GM12878 (cell line): ENCODE results near the gene DYNLT5. TPM values are rescaled to one million over a fixed set of nuclear protein-coding genes. Genes with fewer than 3 reads are reported as not detected.
"Not testable (repeated sequence)": the region's sequence is repeated elsewhere in the genome, so short reads cannot be mapped to it uniquely, and the experiment has no call there.

Experiments used
- ATAC-seq: fragments of 200-7000 bp; cut with Tn5 transposase; 3 replicates; pipeline ENCODE4 v1.9.1; 2020; ENCODE audit warnings: mild to moderate bottlenecking, moderate library complexity
- BruUV-seq: library from RNA; stranded (reverse); fragments of 400-500 nt; replicated peaks from 2 replicates; lab custom pipeline; 2021; lab: Mats Ljungman, UMichigan
- CTCF ChIA-PET: fragments of 300-600 bp; sonication (Branson Sonifier 250); formaldehyde crosslinking; extraction: SDS; loops from one replicate; lab custom pipeline; 2021; ENCODE audit warnings: inconsistent platforms; lab: Yijun Ruan, JAX
- POLR2A ChIA-PET: fragments of 350-600 bp; formaldehyde crosslinking; extraction: SDS; loops from one replicate; lab custom pipeline; 2021; ENCODE audit warnings: inconsistent platforms; lab: Charles Lee
- RAD21 ChIA-PET: fragments of 300-600 bp; sonication (Branson Sonifier 250); formaldehyde crosslinking; loops from one replicate; lab custom pipeline; 2023; ENCODE audit warnings: antibody characterized with exemption; ENCODE audit not compliant: unreplicated experiment; lab: Charles Lee
- SMC1A ChIA-PET: fragments of 300-600 bp; sonication (Branson Sonifier 250); formaldehyde crosslinking; loops from one replicate; lab custom pipeline; 2023; ENCODE audit not compliant: unreplicated experiment, uncharacterized antibody; lab: Charles Lee
- DNase-seq: peaks from one replicate; pipeline ENCODE4 v3.0.0-alpha.2; 2011; ENCODE audit warnings: low read depth, low spot score
- FAIRE-seq: peaks from 3 replicates; lab custom pipeline; 2011; peaks lifted over from hg19 to GRCh38; lab: Jason Lieb, UNC
- H2AFZ ChIP-seq: 2 replicates; pipeline ENCODE4 v1.6.0; 2011; ENCODE audit warnings: low read depth, low read length, control low read depth; ENCODE audit not compliant: control insufficient read depth
- H3K27ac ChIP-seq: 2 replicates; pipeline ENCODE4 v1.5.1; 2011; ENCODE audit warnings: control low read depth; ENCODE audit not compliant: control insufficient read depth, insufficient read depth
- H3K27me3 ChIP-seq, 2 experiments: replicated peaks in 1 of 2; 2 replicates each; pipeline versions ENCODE4 v1.6.0 to v1.6.1; 2011; ENCODE audit warnings: low read length in 1 of 2; ENCODE audit not compliant: control insufficient read depth in 2 of 2, insufficient read depth in 2 of 2
- H3K36me3 ChIP-seq, 2 experiments: 2 replicates each; pipeline ENCODE4 v1.5.1; 2011; ENCODE audit warnings: low read length in 1 of 2; ENCODE audit not compliant: control insufficient read depth in 2 of 2, insufficient read depth in 2 of 2
- H3K4me1 ChIP-seq: 2 replicates; pipeline ENCODE4 v1.6.1; 2011; ENCODE audit warnings: mild to moderate bottlenecking, low read length, moderate library complexity, mixed read lengths; ENCODE audit not compliant: control insufficient read depth, insufficient read depth
- H3K4me2 ChIP-seq: 2 replicates; pipeline ENCODE4 v1.6.0; 2011; ENCODE audit warnings: control low read depth; ENCODE audit not compliant: control insufficient read depth, insufficient read depth
- H3K4me3 ChIP-seq: fragments of 200-600 bp; sonication (generic); 2 replicates; pipeline ENCODE4 v1.5.1; 2016
- H3K79me2 ChIP-seq: 2 replicates; pipeline ENCODE4 v1.6.0; 2011; ENCODE audit warnings: low read length; ENCODE audit not compliant: control insufficient read depth, insufficient read depth
- H3K9ac ChIP-seq: 2 replicates; pipeline ENCODE4 v1.8.0; 2011; ENCODE audit warnings: low read length, control low read depth, mixed read lengths; ENCODE audit not compliant: control insufficient read depth, insufficient read depth
- H3K9me3 ChIP-seq: replicated peaks from 3 replicates; pipeline ENCODE4 v1.5.1; 2011; ENCODE audit warnings: mild to moderate bottlenecking, low read length; ENCODE audit not compliant: control insufficient read depth, insufficient read depth
- H4K20me1 ChIP-seq: 2 replicates; pipeline ENCODE4 v1.6.0; 2011; ENCODE audit not compliant: control insufficient read depth, insufficient read depth
- CBX5 ChIP-seq: sonication (generic); IDR thresholded peaks from 2 replicates; pipeline ENCODE4 v1.6.1; 2016; ENCODE audit warnings: low read depth, moderate library complexity, mild to moderate bottlenecking, inconsistent platforms
- CTCF ChIP-seq, 3 experiments: IDR thresholded peaks in 2 of 3; conservative IDR thresholded peaks in 1 of 3; 2 replicates each; pipeline ENCODE4 v1.5.1; 2011; ENCODE audit warnings: low read depth in 3 of 3, low read length in 3 of 3, mild to moderate bottlenecking in 3 of 3, control low read depth in 2 of 3, moderate library complexity in 2 of 3, inconsistent platforms in 1 of 3, mixed read lengths in 1 of 3; ENCODE audit not compliant: control insufficient read depth in 2 of 3, insufficient read depth in 1 of 3; ENCODE audit errors: extremely low read depth in 1 of 3
- WGBS: methylation state at CpG from one replicate; pipeline ENCODE4 v1.1.6; 2016; ENCODE audit warnings: low lambda C conversion rate; ENCODE audit not compliant: insufficient replicate concordance, insufficient coverage; ENCODE audit errors: missing lambda C conversion rate; 5-methylcytosine and 5-hydroxymethylcytosine counted together
- in situ Hi-C: fragments of 300-500 bp; cut with MboI; formaldehyde crosslinking; loops from 9 replicates; pipeline ENCODE4 v1.14.3; 2018; ENCODE audit warnings: mixed read lengths
- intact Hi-C: fragments of 100-400 bp; cut with micrococcal nuclease; formaldehyde crosslinking; loops from one replicate; pipeline ENCODE4 v1.14.2; 2022; ENCODE audit not compliant: unreplicated experiment
- polyA plus RNA-seq, 11 experiments: library from polyadenylated mRNA; depleted of rRNA in 4 of 11; unstranded in 6 of 11; stranded (reverse) in 5 of 11; fragments of >200 nt; fragmentation: Nextera tagmentation in 4 of 11; fragmentation: Illumina TruSeq in 1 of 11; extraction: Ambion mirVana in 4 of 11; extraction: Trizol in 1 of 11; gene quantifications; 1 replicate in 1 of 11; 2 replicates in 10 of 11; pipeline versions ENCODE4 v1.2.1 to v1.2.3, GENCODE V29; 2011 to 2016; ENCODE audit warnings: inconsistent platforms in 2 of 11, missing spikeins in 2 of 11, low read depth in 1 of 11
- total RNA-seq, 4 experiments: library from RNA; depleted of rRNA in 3 of 4; stranded (reverse); fragments of >200 nt in 3 of 4; fragmentation: Illumina TruSeq in 1 of 4; extraction: Trizol in 1 of 4; gene quantifications; 2 replicates each; pipeline versions ENCODE4 v1.2.1 to v1.2.3, GENCODE V29; 2013 to 2021

The DYNLT5 gene
- total and polyA plus RNA-seq, 10 of the 15 experiments (the other 5 are each of a cell fraction or from before 2014, with no cell fraction given): not detected

- no TSS peak for BruUV-seq
- H3K4me2 ChIP-seq: no peak overlapping the region
- 33% methylated on average over 7 of the region's 7 CpGs for WGBS
- no peaks in the 10 kb centered on the region for H3K36me3 ChIP-seq
- in situ Hi-C loops: no loop called here
- H3K79me2 ChIP-seq: no peaks in the 10 kb centered on the region
- H2AFZ ChIP-seq: no peak overlapping the region
- H3K4me3 ChIP-seq: no peak overlapping the region
- ChIA-PET POLR2A (no interaction called here), CTCF (interaction anchor here (0.6 to 1.9 kb wide), 6 partner anchors 8 to 491 kb away, joined by 3 to 6 read pairs (median 3); no protein-coding TSS in a partner anchor), RAD21 (no interaction called here), SMC1A (interaction anchor here (0.7 to 1.4 kb wide), 2 partner anchors 8 to 31 kb away, joined by 3 read pairs; no protein-coding TSS in a partner anchor)
- H3K27ac ChIP-seq: no peak overlapping the region
- H4K20me1 ChIP-seq: no peaks in the 10 kb centered on the region
- FAIRE-seq: no peak
- H3K27me3 ChIP-seq: no peaks in the 10 kb centered on the region
- H3K4me1 ChIP-seq: no peaks in the 10 kb centered on the region
- ATAC-seq: peak; percentile 32; the same call in 1 of the 3 replicates
- no peak overlapping the region for H3K9ac ChIP-seq
- TF ChIP-seq CTCF (IDR thresholded peaks at IDR 0.05 in 2 of 3, conservative IDR thresholded peaks at IDR 0.05 in 1 of 3; ENCODE audit: control insufficient read depth in 2 of 3, extremely low read depth in 1 of 3, insufficient read depth in 1 of 3, low read depth in 3 of 3, low read length in 3 of 3): peak in 2 of 3 experiments; percentile 7 to 13; a peak in 1 of 6 replicates
- TF ChIP-seq CBX5: no peak
- no peaks in the 10 kb centered on the region for H3K9me3 ChIP-seq
- DNase-seq: no peak
- intact Hi-C loops: loop anchor here (10.0 kb wide), 1 partner anchor 379 kb away; no protein-coding TSS in a partner anchor
Observed at GRCh38 chr1:66733348-66734017, 18.8 kb upstream of the DYNLT5 start.

- CTCF ChIA-PET: interaction anchor here (0.7 to 1.8 kb wide), 2 partner anchors 9 to 247 kb away, joined by 3 to 6 read pairs; no protein-coding TSS in a partner anchor
- BruUV-seq, H3K4me2 ChIP-seq, FAIRE-seq, ATAC-seq, H3K4me1 ChIP-seq, H3K27ac ChIP-seq, DNase-seq, SMC1A ChIA-PET, POLR2A ChIA-PET, RAD21 ChIA-PET, in situ Hi-C loops, H3K79me2 ChIP-seq, H3K36me3 ChIP-seq, H4K20me1 ChIP-seq, H3K27me3 ChIP-seq, H3K9me3 ChIP-seq, H2AFZ ChIP-seq, H3K9ac ChIP-seq, H3K4me3 ChIP-seq: not testable (repeated sequence)
- intact Hi-C loops: loop anchor here (10.0 kb wide), 1 partner anchor 380 kb away; no protein-coding TSS in a partner anchor
- WGBS: 55% methylated on average over 6 of the region's 6 CpGs
Observed at GRCh38 chr1:66734531-66734930, 17.7 kb upstream of the DYNLT5 start.
